SU-DHL-6 (cell line): ENCODE data around the gene NCKAP5.

ENCODE experiments used
- H2AFZ ChIP-seq: fragments of 200-600 bp; sonication (generic); 2 replicates; pipeline ENCODE4 v1.6.1; 2014; ENCODE audit warnings: low read depth, mild to moderate bottlenecking, moderate library complexity, mixed read lengths, antibody characterized with exemption, low read length; ENCODE audit not compliant: severe bottlenecking
- H3F3A ChIP-seq: fragments of 200-600 bp; shearing (Covaris generic); 2 replicates; pipeline ENCODE4 v1.6.0; 2016; ENCODE audit warnings: antibody characterized with exemption, mild to moderate bottlenecking; ENCODE audit not compliant: insufficient read depth
- H3K27ac ChIP-seq: fragments of 200-600 bp; sonication (generic); 2 replicates; pipeline ENCODE4 v1.5.1; 2016; ENCODE audit warnings: low read depth, mild to moderate bottlenecking, low read length, moderate library complexity, mixed read lengths
- H3K27me3 ChIP-seq: fragments of 200-600 bp; sonication (generic), shearing (Covaris generic); 2 replicates; pipeline ENCODE4 v1.6.0; 2014; ENCODE audit warnings: mild to moderate bottlenecking, low read length
- H3K36me3 ChIP-seq: fragments of 200-600 bp; sonication (generic); 2 replicates; pipeline ENCODE4 v1.6.1; 2014; ENCODE audit warnings: mild to moderate bottlenecking, low read length, mixed read lengths
- H3K4me2 ChIP-seq: fragments of 300-600, 200-600 bp; shearing (Covaris generic), sonication (generic); 2 replicates; pipeline ENCODE4 v1.6.0; 2014; ENCODE audit warnings: low read length, low read depth, mild to moderate bottlenecking; ENCODE audit not compliant: poor library complexity, severe bottlenecking
- H3K4me3 ChIP-seq: fragments of 200-600 bp; sonication (generic); 2 replicates; pipeline ENCODE4 v1.5.1; 2014; ENCODE audit warnings: antibody characterized with exemption, low read length, mild to moderate bottlenecking, mixed read lengths; ENCODE audit not compliant: insufficient read depth, poor library complexity, severe bottlenecking
- H3K79me2 ChIP-seq: fragments of 200-600 bp; sonication (generic); 2 replicates; pipeline ENCODE4 v1.6.1; 2014; ENCODE audit warnings: mild to moderate bottlenecking, low read length, moderate library complexity; ENCODE audit not compliant: insufficient read depth
- H3K9ac ChIP-seq: fragments of 200-600 bp; sonication (generic); 2 replicates; pipeline ENCODE4 v1.7.0; 2014; ENCODE audit warnings: mild to moderate bottlenecking, low read length
- H3K9me2 ChIP-seq: fragments of 200-600 bp; sonication (generic); replicated peaks from 2 replicates; pipeline ENCODE4 v1.6.1; 2014; ENCODE audit warnings: low read length; ENCODE audit not compliant: insufficient read depth
- H3K9me3 ChIP-seq: fragments of 200-600 bp; sonication (generic); 2 replicates; pipeline ENCODE4 v1.6.1; 2014; ENCODE audit warnings: low read length, mixed read lengths; ENCODE audit not compliant: insufficient read depth
- H4K20me1 ChIP-seq: fragments of 200-600 bp; sonication (generic); 2 replicates; pipeline ENCODE4 v1.6.1; 2014; ENCODE audit warnings: low read depth, mild to moderate bottlenecking, antibody characterized with exemption, low read length, moderate library complexity, mixed read lengths
- EZH2phosphoT487 ChIP-seq: fragments of 200-600 bp; sonication (generic), shearing (Covaris generic); conservative IDR thresholded peaks from 2 replicates; pipeline ENCODE4 v1.6.1; 2018; ENCODE audit warnings: mild to moderate bottlenecking, antibody characterized with exemption, low read length, moderate library complexity, mixed read lengths
- TF ChIP-seq, protein P1 (sequence below): fragments of 200-600 bp; sonication (generic); IDR thresholded peaks from one replicate; pipeline ENCODE4 v1.5.1; 2017; ENCODE audit warnings: antibody characterized with exemption, mild to moderate bottlenecking, low read length, moderate library complexity; ENCODE audit not compliant: insufficient read depth, poor library complexity, severe bottlenecking

Gene NCKAP5

DNA sequence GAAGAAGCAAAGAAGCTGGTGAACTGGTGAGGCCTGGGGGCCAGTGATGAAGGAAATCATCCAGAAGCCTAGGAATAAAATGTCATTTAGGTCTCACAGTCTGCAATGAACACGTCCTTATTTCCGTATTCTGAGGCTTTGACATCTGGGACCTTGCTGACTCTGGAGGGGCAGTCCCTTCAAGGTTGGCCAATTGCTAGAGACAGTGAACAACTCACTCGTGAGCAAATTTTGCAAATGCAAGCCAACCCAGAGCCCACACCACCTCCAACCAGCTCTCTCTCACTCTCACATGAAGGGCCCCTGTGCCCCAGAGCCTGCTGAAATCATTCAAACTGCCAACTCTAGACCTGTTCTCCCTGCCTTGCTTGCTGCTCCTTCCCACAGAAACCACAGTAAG, 619.2 kb downstream of the NCKAP5 start:
- H3K27me3 ChIP-seq: no peaks in the 10 kb centered on the region
- H3K79me2 ChIP-seq: no peaks in the 10 kb centered on the region
- 0 out of 2 replicates have a peak, but pooled peaks cover 2% of the 10 kb centered on the region for H3K9me2 ChIP-seq
- no peaks in the 10 kb centered on the region for H4K20me1 ChIP-seq
- no peaks in the 10 kb centered on the region for H3K9me3 ChIP-seq
- no peaks in the 10 kb centered on the region for H3F3A ChIP-seq
- no peak overlapping the region for H3K4me3 ChIP-seq
- no peak overlapping the region for H2AFZ ChIP-seq
- H3K36me3 ChIP-seq: no peaks in the 10 kb centered on the region
- TF ChIP-seq, protein P1, sequence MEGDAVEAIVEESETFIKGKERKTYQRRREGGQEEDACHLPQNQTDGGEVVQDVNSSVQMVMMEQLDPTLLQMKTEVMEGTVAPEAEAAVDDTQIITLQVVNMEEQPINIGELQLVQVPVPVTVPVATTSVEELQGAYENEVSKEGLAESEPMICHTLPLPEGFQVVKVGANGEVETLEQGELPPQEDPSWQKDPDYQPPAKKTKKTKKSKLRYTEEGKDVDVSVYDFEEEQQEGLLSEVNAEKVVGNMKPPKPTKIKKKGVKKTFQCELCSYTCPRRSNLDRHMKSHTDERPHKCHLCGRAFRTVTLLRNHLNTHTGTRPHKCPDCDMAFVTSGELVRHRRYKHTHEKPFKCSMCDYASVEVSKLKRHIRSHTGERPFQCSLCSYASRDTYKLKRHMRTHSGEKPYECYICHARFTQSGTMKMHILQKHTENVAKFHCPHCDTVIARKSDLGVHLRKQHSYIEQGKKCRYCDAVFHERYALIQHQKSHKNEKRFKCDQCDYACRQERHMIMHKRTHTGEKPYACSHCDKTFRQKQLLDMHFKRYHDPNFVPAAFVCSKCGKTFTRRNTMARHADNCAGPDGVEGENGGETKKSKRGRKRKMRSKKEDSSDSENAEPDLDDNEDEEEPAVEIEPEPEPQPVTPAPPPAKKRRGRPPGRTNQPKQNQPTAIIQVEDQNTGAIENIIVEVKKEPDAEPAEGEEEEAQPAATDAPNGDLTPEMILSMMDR: no peak
- TF ChIP-seq EZH2phosphoT487: no peak
- H3K9ac ChIP-seq: no peak overlapping the region
- H3K4me2 ChIP-seq: no peak overlapping the region
- no peak overlapping the region for H3K27ac ChIP-seq

DNA sequence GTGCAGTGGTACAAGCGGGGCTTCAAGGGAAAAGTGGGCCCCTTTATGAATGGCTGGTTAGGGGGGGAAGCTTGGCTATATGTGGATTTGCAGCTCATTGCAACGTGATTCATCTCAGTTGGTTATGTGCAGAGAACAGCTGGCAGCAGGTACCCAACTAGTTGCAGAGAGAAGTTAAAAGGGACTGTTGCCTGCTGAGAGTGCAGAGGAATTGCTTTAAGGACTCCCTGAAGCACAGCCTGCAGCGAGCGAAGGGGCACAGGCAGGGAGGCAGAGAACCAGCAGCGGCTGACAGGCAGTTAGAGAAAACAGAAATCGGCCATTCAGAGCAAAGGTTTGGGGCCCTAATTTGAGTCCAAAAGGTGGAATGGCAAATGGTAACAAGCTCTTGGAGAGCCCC, 620.1 kb downstream of the NCKAP5 start:
- H3K4me2 ChIP-seq: no peak overlapping the region
- H3K27me3 ChIP-seq: no peaks in the 10 kb centered on the region
- no peak overlapping the region for H3K9ac ChIP-seq
- H3F3A ChIP-seq: no peaks in the 10 kb centered on the region
- no peak for TF ChIP-seq EZH2phosphoT487
- TF ChIP-seq, protein P1: no peak
- no peaks in the 10 kb centered on the region for H3K36me3 ChIP-seq
- H3K9me2 ChIP-seq: no peaks in the 10 kb centered on the region
- H3K4me3 ChIP-seq: no peak overlapping the region
- H3K27ac ChIP-seq: no peak overlapping the region
- no peaks in the 10 kb centered on the region for H3K9me3 ChIP-seq
- no peak overlapping the region for H2AFZ ChIP-seq
- no peaks in the 10 kb centered on the region for H3K79me2 ChIP-seq
- no peaks in the 10 kb centered on the region for H4K20me1 ChIP-seq

DNA sequence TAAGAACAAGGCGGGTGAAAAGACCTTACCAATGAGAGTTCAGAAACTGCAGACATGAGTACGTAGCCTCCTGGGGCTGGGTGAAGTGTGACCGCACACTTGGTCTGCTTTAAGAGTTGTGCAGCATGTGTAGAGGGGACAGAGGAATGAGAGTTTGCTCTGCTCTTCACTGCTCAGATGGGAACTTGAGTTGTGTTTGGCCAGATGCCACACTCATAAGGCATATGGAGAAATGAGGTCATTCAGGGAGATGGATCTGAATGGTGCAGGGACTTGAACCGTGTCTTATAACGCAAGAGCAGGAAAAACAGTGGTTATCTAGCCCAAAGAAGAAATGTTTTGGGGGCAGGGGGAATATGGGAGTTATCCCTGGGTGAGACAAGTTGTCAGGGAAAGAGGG, 624.4 kb downstream of the NCKAP5 start:
- Histone ChIP-seq H3K27me3 (no peaks in the 10 kb centered on the region), H3K9me3 (no peaks in the 10 kb centered on the region), H3K4me2 (no peak overlapping the region), H3K4me3 (no peak overlapping the region), H4K20me1 (no peaks in the 10 kb centered on the region), H3K79me2 (no peaks in the 10 kb centered on the region), H3K9ac (no peak overlapping the region), H2AFZ (no peak overlapping the region), H3K27ac (no peak overlapping the region), H3K9me2 (no peaks in the 10 kb centered on the region), H3K36me3 (no peaks in the 10 kb centered on the region), H3F3A (no peaks in the 10 kb centered on the region)
- TF ChIP-seq EZH2phosphoT487: no peak
- TF ChIP-seq, protein P1: no peak
